IPS-NIHi7 (cell line): Measurements from ENCODE around the gene SMIM30.
A peak's percentile ranks its signal among the peaks of the same experiment; 100 is the strongest.
"Not testable (repeated sequence)": the region's sequence is repeated elsewhere in the genome, so short reads cannot be mapped to it uniquely, and the experiment has no call there.

Source experiments
- DNase-seq: peaks from one replicate; pipeline ENCODE4 v3.0.0; 2012; ENCODE audit warnings: mixed read lengths; ENCODE audit errors: extremely low spot score

The SMIM30 gene, protein sequence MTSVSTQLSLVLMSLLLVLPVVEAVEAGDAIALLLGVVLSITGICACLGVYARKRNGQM

GRCh38 chr7:113118074-113118959 is at the start of gene SMIM30:
SMIM30 (minus strand) TSS chr7:113118554; CDS start chr7:113117578, 976 bp downstream.
- peak; percentile 86 for DNase-seq

- not testable (repeated sequence) for DNase-seq
Observed at GRCh38 chr7:113166176-113166575, 47.8 kb upstream of the SMIM30 start.

- no peak for DNase-seq
Observed at GRCh38 chr7:113161050-113161449, 42.7 kb upstream of the SMIM30 start.

- peak; percentile 79 for DNase-seq
Observed at GRCh38 chr7:113159746-113160339, 41.5 kb upstream of the SMIM30 start.

GRCh38 chr7:113158756-113159155 is 40.4 kb upstream of the SMIM30 start:
- DNase-seq, result no peak

GRCh38 chr7:113154117-113154516 is 35.8 kb upstream of the SMIM30 start:
- DNase-seq, result no peak

GRCh38 chr7:113144817-113145216 is 26.5 kb upstream of the SMIM30 start:
- DNase-seq, result peak; percentile 20

DNA sequence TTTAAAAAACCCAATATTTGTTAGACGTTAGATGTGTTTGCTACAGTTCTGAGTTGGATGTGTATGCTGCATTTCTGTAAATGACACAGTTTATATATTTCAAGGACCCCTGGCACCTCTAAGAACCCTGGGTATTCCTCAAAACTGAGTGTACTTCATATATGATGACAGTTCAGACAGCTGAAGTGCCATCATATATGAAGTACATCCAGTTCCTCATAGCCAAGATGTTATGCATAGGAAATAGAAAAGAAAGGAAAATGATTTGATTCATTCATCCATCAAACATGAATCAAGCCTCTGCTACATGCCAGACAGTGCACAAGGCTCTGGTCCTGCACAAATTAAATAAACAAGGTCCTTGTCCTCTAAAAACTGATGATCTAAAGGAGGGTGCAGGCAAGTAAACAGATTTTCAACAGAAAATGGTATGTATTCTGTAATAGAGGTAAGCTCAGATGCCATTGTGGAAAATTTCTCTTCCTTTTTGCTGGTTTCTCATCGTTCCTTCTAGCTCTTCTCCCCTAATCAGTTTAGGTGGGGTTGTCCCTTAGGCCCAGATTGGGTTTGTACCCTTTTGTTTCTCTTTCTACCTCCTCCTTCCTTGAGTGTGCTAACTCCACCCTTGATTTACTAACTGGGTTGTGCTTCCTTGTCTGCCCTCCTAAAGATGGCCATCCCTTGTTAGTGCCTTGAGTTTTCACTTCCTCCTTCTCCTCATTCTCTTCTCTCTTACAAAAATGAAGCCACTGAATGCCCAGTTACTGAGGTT is 25.3 kb upstream of the SMIM30 start:
- DNase-seq, result no peak

DNA sequence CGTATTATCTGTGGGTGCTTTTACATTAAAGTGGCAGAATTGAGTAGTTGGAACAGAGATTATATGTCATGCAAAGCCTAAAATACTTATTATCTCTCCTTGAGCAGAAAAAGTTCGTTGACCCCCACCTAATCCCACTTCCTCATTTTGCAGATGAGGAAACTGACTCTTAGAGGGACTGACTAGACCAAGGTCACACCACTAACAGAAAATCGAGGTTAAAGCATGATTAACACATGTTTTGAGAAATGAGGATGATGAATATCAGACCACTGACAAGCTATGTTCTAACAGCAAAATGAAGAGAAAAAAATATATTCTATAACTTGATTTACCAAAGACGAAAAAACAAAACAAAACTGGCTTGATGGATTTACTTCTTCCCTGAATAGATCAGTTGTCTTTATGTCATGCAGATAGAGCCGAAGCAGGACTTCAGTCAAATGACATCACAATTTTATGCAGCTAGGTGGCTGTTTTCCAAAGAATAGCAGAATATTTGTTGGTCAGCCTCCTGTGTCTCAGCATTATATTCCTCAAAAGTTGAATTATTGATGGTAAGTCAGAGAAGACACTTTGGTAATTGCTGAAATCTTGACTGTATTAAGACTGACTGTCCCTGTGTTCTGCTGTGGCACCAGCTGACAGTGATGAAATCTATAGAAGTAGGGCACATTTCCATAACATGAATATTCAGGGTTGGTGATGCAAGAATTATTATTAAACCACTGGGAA is 24.2 kb upstream of the SMIM30 start:
- no peak for DNase-seq

DNA sequence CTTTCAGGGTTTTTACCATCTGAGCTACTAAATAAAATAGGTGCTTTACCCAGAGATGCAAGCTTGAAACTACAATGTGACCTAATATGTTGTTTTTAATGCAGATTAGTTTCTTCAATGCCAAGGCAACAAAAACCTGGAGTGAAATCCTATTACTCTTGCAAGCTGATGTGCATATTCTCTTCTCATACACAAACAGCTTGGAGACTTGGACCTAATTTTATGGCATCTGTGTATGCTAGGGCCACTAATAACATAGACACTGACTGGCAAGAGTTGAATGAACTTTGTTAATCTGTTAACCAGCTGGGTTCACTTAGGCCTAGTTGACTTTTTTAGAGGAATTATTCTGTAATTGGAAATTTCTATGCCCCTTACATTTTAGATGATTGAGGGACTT is 23.4 kb upstream of the SMIM30 start:
- DNase-seq, result no peak

GRCh38 chr7:113140956-113141355 is 22.6 kb upstream of the SMIM30 start:
- no peak for DNase-seq

- DNase-seq, result no peak
Observed at GRCh38 chr7:113137241-113137640, 18.9 kb upstream of the SMIM30 start.

GRCh38 chr7:113134025-113134424 is 15.7 kb upstream of the SMIM30 start:
- no peak for DNase-seq

- no peak for DNase-seq
Observed at GRCh38 chr7:113131367-113131766, 13.0 kb upstream of the SMIM30 start.

GRCh38 chr7:113128031-113128430 is 9.7 kb upstream of the SMIM30 start:
- DNase-seq, result no peak

GRCh38 chr7:113125728-113126127 is 7.4 kb upstream of the SMIM30 start:
- DNase-seq, result no peak

GRCh38 chr7:113122744-113123143 is 4.4 kb upstream of the SMIM30 start:
- no peak for DNase-seq

DNA sequence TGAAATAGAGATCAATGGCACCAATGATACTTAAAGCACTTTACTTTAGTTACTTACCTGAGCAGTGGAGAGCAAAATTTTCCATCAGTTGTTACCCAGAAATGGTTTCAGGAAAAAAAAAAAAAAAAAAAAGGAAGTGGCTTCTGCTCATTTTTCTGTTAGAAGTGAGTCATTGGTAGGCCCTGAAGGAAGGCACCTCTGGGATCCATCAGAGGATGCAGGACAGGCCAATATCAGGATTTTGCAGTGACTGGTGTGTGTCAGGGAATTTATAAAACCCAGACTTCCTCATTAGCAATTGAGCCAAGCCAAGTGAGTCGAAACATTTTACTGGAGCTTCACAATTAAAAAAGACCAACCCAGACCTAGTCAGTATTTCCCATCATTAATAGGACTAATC is 2.3 kb upstream of the SMIM30 start:
- no peak for DNase-seq

GRCh38 chr7:113119429-113119828 is 1.1 kb upstream of the SMIM30 start:
- no peak for DNase-seq

DNA sequence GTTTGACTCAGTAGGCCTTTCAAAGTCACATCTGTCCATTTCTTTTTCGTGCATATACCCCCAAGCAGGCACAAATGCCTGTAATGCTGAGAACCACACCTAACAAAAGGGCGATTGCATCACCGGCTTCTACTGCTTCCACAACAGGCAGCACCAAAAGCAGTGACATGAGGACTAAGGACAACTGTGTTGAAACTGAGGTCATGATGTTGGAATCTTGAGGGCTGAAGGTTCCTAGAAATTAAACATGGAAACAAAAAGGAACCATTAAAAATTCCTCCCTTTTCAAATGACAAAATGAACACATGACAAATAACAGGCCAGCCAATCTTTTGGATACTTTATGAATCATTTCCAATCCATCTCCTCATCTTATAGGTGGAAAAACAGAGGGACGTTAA is 980 bp downstream of the SMIM30 start:
- DNase-seq, result not testable (repeated sequence)

- DNase-seq, result peak; percentile 29
Observed at GRCh38 chr7:113113912-113114311, 4.4 kb downstream of the SMIM30 start.

DNA sequence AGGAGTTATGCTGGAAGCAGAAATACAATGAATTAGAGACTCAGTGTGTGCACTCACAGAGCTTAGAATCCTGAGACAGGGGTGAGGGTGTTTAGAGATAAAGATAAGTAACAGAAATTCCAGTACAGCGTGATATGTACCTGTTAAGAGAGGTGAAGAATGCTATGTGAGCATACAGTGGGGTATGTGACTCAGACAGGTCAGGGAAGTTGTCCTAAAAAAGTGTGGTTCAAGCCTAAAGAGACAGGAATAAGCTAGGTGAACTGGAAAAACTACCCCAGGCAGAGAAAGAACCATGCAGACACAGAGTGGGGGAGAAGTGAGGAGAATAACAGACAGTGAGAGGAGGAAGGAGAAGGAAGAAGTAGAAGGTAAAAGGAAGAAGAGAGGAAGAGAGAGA is 8.6 kb downstream of the SMIM30 start:
- DNase-seq, result no peak
